Left ventricle myocardium superior (tissue), 1 donor: ENCODE measurements around the gene SFMBT1. TPM values are rescaled to one million over a fixed set of nuclear protein-coding genes. Genes with fewer than 3 reads are reported as not detected.

Experiments used
- ATAC-seq: fragments of 200-7000 bp; cut with Tn5 transposase; one replicate; pipeline ENCODE4 v1.9.1; 2020; ENCODE audit warnings: mild to moderate bottlenecking, moderate library complexity
- DNase-seq: peaks from one replicate; pipeline ENCODE4 v3.0.0-alpha.2; 2020
- intact Hi-C: fragments of 100-400 bp; cut with micrococcal nuclease; formaldehyde crosslinking; loops from one replicate; pipeline ENCODE4 v1.11.0; 2022
- total RNA-seq: library from RNA; stranded (reverse); fragmentation: NEBNext Ultra II Directional; extraction: Animal tissue kit (Norgen Biotek cat#: 25700); gene quantifications from one replicate; pipeline ENCODE4 v1.2.1, GENCODE V29; 2021
- donor health status: DM: no; HTN: yes; CAD: no; lungs with severe emphysema.

SFMBT1 gene
- total RNA-seq, 1 donor from 2014 or later, result 20.0 TPM

GRCh38 chr3:52874864-52875587 lies 170.8 kb downstream of the SFMBT1 start:
- ATAC-seq, result no peak
- intact Hi-C loops, result no loop called here
- no peak for DNase-seq

GRCh38 chr3:52874160-52874701 lies 171.6 kb downstream of the SFMBT1 start:
- ATAC-seq (no peak), DNase-seq (no peak)
- intact Hi-C loops, result no loop called here

GRCh38 chr3:52873433-52874159 lies 172.3 kb downstream of the SFMBT1 start:
- intact Hi-C loops, result no loop called here
- ATAC-seq, result no peak
- DNase-seq, result no peak

GRCh38 chr3:52872245-52872644 lies 173.6 kb downstream of the SFMBT1 start:
- intact Hi-C loops, result no loop called here
- no peak for DNase-seq
- no peak for ATAC-seq

GRCh38 chr3:52871761-52872160 lies 174.1 kb downstream of the SFMBT1 start:
- ATAC-seq (no peak), DNase-seq (no peak)
- intact Hi-C loops, result no loop called here

- DNase-seq (no peak), ATAC-seq (no peak)
- intact Hi-C loops, result no loop called here
Observed at GRCh38 chr3:52870471-52870870, 175.4 kb downstream of the SFMBT1 start.

GRCh38 chr3:52866427-52866826 lies 179.4 kb downstream of the SFMBT1 start:
- ATAC-seq (no peak), DNase-seq (no peak)
- intact Hi-C loops, result no loop called here

- no peak for DNase-seq
- ATAC-seq, result no peak
- intact Hi-C loops, result no loop called here
Observed at GRCh38 chr3:52865994-52866393, 179.9 kb downstream of the SFMBT1 start.

GRCh38 chr3:52860424-52860768 lies 185.5 kb downstream of the SFMBT1 start:
- intact Hi-C loops, result no loop called here
- DNase-seq (no peak), ATAC-seq (no peak)

GRCh38 chr3:52859686-52860423 lies 186.0 kb downstream of the SFMBT1 start:
- intact Hi-C loops, result no loop called here
- ATAC-seq, result no peak
- no peak for DNase-seq

GRCh38 chr3:52857864-52858263 lies 188.0 kb downstream of the SFMBT1 start:
- ATAC-seq, result no peak
- no peak for DNase-seq
- intact Hi-C loops, result no loop called here

GRCh38 chr3:52857133-52857532 lies 188.7 kb downstream of the SFMBT1 start:
- intact Hi-C loops, result no loop called here
- ATAC-seq (peak; percentile 61), DNase-seq (no peak)

- intact Hi-C loops, result no loop called here
- ATAC-seq (no peak), DNase-seq (no peak)
Observed at GRCh38 chr3:52856666-52857065, 189.2 kb downstream of the SFMBT1 start.

GRCh38 chr3:52854013-52854412 lies 191.9 kb downstream of the SFMBT1 start:
- ATAC-seq, result no peak
- intact Hi-C loops, result no loop called here
- no peak for DNase-seq

Other genes starting within 250 kb of the SFMBT1 start
- 4.1 TPM for gene ITIH4, start 215.4 kb downstream of the SFMBT1 start, total RNA-seq
- gene MUSTN1, start 211.1 kb downstream of the SFMBT1 start, total RNA-seq, result 10.9 TPM
- 9.0 TPM for gene STIMATE, start 148.5 kb downstream of the SFMBT1 start, total RNA-seq
- 8.5 TPM for gene RFT1, start 84.4 kb upstream of the SFMBT1 start, total RNA-seq
- gene PRKCD, start 115.1 kb upstream of the SFMBT1 start, total RNA-seq, result 13.2 TPM
- 41.6 TPM for gene TKT, start 209.9 kb upstream of the SFMBT1 start, total RNA-seq